Hematopoietic multipotent progenitor cell treated with erythropoietin and hydrocortisone succinate and interleukin-3 and kit ligand, for 15 days (in vitro differentiated cells): ENCODE results near the gene RASSF6.
"Not testable (repeated sequence)": the region's sequence is repeated elsewhere in the genome, so short reads cannot be mapped to it uniquely, and the experiment has no call there.

Experiments used
- DNase-seq: peaks from one replicate; pipeline ENCODE4 v3.0.0-alpha.2; 2015; ENCODE audit warnings: low spot score

RASSF6 gene

DNA sequence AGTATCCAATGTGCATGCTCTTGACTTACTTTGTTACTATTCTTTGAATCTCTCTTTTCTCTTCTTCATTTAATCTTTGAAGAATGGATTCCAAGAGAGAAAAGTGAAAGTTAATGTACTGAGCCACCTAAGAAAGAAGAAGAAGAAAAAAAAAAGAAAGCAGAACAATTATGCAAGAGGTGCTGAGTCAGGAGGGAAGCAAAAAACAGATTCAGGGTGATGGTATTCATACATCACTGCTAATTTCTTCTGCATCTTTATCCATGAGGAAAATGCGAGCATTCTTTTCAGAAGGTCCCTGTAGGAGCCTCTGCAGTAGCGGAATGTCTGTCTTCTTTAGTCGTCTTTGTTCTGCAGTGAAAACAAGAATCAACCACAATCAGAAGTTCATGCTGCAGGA, 43.9 kb downstream of the RASSF6 start:
- no peak for DNase-seq

DNA sequence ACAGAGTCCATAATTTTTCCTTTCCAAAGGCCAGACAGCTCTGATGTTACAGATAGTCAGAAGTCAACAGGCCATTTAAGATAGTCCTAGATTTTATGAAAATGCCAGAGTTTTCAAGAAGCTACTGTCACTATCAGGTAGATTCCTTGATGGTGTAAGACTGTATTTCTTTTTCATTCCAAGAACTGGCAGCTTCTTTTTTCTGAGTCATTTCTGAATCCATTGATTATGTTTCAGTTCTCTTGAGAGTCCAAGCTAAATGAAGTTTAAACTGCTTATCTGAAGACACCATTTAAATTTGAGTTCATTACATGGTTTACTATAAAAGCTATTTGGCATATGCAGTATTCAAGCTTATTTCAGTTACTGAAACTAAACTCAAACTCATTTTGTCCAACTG, 44.6 kb downstream of the RASSF6 start:
- DNase-seq = no peak

DNA sequence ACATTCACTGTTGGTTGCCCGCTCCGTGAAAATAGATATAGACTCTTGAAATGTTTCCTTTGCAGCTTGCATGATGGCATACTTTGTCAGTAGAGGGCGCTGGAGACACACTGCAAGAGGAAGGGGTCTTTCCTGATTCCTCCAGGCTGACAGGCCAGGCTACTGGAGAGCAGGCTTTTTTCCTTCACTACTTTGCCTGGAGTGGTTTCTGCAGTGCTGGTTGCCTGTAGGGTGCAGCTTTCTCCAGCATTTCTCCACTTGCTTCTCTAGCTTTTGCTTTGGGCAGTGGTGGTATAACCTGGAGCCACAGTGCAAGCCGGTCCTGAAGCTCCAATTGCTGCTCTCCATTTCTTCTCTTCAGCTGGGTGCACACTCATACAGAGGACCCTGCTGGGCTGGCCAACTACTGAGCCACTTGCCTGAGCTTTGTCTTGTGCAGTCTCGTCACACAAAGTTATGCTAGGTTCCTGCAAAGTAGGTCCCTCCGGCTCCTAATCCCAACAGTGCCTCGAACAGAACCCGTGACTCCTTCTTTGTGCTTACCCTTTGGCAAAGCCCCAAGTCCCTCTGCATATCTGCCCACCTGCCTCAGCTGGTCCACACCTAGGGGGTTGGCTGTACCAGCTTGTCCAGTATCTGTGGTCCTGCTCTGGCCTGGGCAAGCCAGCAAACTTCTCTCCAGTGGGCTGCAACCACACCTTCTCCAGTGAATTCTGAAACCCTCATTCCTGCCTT, 46.3 kb downstream of the RASSF6 start:
- peak; percentile 4 for DNase-seq

DNA sequence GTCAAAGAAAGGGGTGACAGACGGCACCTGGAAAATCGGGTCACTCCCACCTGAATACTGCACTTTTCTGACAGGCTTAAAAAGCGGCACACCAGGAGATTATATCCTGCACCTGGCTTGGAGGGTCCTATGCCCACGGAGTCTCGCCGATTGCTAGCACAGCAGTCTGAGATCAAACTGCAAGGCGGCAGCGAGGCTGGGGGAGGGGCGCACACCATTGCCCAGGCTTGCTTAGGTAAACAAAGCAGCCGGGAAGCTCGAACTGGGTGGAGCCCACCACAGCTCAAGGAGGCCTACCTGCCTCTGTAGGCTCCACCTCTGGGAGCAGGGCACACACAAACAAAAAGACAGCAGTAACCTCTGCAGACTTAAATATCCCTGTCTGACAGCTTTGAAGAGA, 69.4 kb downstream of the RASSF6 start:
- not testable (repeated sequence) for DNase-seq

DNA sequence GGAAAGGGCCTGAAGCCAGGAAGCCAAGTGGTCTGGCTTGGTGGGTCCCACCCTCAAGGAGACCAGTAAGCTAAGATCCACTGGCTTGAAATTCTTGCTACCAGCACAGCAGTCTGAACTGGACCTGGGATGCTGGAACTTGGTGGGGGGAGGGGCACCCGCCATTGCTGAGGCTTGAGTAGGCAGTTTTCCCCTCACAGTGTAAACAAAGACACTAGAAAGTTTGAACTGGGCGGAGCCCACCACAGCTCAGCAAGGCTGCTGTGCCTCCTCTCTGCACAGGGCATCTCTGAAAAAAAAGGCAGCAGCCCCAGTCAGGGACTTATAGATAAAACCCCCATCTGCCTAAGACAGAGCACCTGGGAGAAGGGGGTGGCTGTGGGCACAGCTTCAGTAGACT, 75.6 kb downstream of the RASSF6 start:
- DNase-seq = no peak

DNA sequence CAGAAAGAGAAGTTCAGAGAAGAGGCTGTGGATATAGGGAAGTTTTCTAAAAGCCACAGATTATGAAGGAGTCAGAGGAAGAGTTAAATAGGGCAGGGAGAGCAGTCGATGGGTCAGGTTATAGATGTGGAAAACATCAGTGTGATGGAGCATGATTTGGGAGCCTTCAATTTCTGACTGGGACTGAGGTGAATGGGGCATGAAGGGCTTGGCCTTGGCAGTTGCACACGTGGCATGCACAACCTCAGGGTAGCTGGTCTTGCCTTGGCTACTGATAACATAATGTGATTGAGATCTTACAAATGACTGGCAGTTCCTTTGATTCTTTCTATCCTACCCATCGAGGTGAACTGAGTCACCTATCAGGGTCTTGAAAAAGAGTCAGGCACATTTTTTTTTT, 79.0 kb downstream of the RASSF6 start:
- no peak for DNase-seq

DNA sequence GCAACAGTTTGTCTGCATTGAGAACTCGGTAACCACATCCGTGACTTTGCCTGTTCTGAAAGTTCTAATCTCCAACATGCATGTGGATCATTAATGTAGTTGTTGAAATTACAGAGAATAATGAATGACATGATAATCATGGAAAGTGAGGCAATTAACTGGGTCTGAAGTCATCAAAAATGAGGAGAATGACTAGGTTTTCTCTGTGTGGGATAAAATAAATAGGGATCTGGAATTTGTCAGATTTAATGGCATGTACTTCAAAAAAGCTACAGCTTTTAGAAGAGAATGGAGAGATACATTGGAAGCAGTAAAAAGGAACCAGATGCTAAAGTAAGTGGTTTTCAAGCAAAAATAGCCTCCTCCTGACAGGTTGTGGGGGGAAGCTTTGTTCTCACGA, 79.4 kb downstream of the RASSF6 start:
- DNase-seq = no peak

DNA sequence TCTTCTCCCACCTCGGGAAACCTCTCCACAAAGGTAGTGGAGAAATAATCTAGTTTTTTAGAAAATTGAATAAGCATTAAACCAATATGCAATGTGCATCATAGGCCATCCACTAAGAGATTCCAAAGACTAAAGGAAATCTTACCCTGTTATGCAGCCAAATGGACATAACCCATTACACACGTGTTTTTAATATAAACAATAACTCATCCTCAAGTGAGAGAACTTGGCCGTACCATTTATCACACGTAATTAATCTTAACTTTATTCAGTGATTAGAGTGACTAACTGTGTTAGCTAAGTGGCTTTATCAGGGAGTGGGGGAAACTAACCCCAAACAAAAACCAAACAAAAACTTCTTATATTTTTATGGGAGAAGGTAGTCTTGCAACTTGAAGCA, 80.8 kb downstream of the RASSF6 start:
- DNase-seq = no peak

DNA sequence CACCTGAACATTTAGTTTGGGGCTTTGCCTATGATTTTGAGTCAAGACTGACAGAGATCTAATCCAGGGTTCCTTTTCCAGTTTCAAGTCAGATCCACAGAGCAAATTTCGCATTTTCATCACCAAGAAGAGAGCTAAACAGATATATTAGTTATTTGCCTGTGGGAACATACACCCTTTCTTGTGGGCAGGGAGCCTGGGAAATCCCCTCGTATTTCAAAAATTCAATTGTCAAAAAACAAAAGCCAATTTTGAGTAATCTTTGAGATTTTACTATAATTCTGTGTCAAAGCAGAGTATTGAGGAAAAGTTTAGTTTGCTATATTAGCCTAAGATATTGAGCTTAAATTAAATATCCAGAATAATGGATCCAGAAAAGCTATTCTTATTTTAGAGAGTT, 82.1 kb downstream of the RASSF6 start:
- no peak for DNase-seq

DNA sequence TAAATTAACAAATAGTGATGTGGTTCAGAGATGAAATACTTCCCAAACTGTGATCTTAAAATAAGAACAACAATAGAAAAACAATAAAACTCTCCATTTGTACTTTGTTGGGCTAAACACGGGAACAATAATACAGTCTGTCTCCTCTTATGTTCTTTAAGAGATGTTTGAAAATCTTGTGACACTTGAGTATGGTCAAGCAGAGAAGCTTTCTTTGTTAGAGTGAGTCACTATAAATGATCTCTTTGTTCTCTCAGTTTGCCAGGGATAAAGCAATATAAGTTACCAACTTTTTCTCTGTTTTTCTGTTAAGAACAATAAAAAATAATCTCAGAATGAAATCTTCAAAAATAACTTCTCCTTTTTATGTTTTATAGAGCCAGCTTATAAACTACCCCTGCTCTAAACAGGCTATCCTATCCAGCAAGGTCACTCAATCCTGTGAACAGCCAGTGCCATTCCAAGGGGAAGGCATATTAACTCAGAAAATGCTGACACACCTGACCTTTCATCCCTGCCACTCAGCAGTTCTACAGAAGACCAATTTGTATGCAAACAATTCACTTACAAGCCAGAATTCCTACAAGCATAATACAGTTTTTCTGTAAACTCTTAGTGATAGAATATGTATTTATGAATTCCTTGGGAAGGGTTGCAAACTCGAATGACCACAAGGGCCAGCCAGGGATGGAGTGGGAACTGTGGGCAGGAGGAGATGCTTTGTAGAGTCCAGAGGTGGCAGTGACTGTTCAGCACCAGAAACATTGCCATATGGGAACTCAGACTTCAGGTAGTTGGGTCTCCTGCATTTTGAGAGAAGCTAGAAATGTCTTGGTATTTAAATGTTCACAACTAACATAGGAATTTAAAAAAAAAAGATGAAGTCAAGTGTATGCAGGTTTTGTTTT, 86.5 kb downstream of the RASSF6 start:
- no peak for DNase-seq

DNA sequence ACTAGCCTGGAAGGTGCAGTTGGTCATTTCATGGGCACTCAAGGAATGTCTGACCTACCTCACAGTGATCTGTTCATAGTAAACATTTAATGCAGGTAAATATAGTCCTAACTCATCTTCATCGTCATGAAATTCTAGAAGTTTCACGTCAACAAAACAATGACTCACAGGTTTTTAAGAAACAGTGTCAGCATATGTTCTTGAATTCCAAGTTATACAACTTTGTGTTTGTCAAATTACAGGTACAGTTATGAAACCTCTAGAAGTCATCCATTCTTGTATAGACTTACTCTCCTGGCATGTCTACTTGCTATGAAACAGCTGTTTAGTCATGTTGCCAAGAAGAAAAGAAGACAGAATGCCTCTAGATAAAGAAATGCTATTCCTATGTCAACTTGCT, 92.1 kb downstream of the RASSF6 start:
- DNase-seq = no peak

DNA sequence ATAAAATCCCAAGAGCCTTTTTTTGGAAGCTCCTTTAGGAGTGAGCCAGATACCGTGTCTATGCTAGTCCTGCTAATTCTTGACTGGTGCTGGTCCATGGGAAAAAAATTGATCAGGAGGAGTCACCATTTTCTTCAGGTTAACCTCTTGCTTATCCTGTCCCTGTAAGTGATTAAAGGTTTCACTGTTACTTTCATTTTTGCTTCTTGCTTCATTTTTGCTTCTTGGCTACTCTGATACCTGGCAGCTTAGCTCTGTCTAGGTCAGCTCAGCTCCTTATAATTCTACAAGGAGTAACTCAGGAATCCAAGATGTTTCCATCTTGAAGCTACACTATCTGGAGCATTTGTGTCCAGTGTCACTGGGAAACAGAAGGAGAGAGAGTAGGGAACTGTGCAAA, 93.0 kb downstream of the RASSF6 start:
- no peak for DNase-seq

DNA sequence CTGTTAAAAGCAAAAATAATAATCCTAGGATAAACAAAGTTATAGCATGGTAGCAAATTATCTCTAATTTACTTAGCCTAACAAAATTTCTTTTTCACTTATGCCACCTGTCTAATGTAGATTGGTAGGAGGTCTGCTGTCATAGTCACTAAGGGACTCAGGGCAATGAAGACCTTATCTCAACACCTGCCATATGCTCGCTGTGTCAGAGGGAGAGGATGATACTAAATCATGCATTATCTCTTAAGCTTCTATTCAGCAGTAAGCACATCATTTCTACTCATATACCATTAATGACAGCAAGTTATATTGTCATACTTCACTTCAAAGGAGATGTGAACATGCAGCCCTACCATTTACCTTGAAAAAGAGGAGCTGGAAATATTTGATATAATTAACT, 94.6 kb downstream of the RASSF6 start:
- DNase-seq = no peak

DNA sequence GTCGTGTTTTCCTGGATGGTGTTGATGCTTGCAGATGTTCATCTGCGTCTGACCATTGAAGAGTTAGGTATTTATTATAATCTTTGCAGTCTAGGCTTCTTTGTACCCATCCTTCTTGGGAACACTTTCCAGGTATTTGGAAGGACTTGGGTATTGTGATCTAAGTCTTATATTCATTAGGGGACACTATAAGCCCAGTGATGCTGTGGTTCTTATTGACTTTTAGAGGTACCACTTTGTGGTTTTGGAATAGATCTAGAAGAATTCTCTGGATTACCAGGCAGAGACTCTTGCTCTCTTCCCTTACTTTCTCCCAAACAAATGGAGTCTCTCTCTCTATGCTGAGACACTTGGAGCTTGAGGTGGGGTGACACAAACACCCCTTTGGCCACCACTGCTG, 97.1 kb downstream of the RASSF6 start:
- no peak for DNase-seq
